Heart left ventricle (tissue), 16 donors: ENCODE data around the gene AGPAT3. TPM values are rescaled to one million over a fixed set of nuclear protein-coding genes. Genes with fewer than 3 reads are reported as not detected.

ENCODE experiments used
- ATAC-seq, 4 donors: fragments of 200-7000 bp; cut with Tn5 transposase; one replicate each; pipeline ENCODE4 v1.9.1; 2020 to 2022; ENCODE audit warnings: moderate library complexity in 4 of 4, mild to moderate bottlenecking in 3 of 4, moderate number of reproducible peaks in 1 of 4
- DNase-seq, 5 donors: peaks; one replicate each; pipeline ENCODE4 v3.0.0-alpha.2; 2020
- H3K27ac ChIP-seq, 12 donors: fragments of 200-600 bp; sonication (generic) in 4 of 12; one replicate each; pipeline versions ENCODE4 v1.5.0 to v1.8.0; 2016 to 2022; ENCODE audit warnings: mild to moderate bottlenecking in 2 of 12
- H3K27me3 ChIP-seq, 9 donors: fragments of 200-600 bp; sonication (generic) in 2 of 9; one replicate each; pipeline versions ENCODE4 v1.5.1 to v1.8.0; 2016 to 2022; ENCODE audit warnings: mild to moderate bottlenecking in 3 of 9
- H3K36me3 ChIP-seq, 9 donors: fragments of 200-600 bp; sonication (generic) in 2 of 9; one replicate each; pipeline versions ENCODE4 v1.5.0 to v1.8.0; 2018 to 2022; ENCODE audit warnings: mild to moderate bottlenecking in 2 of 9
- H3K4me1 ChIP-seq, 12 donors: fragments of 200-600 bp; sonication (generic) in 4 of 12; one replicate each; pipeline versions ENCODE4 v1.5.0 to v1.8.0; 2016 to 2022; ENCODE audit warnings: mild to moderate bottlenecking in 3 of 12
- H3K4me3 ChIP-seq, 12 donors: fragments of 200-600 bp; sonication (generic) in 4 of 12; one replicate each; pipeline versions ENCODE4 v1.5.0 to v1.8.0; 2017 to 2022; ENCODE audit warnings: mild to moderate bottlenecking in 9 of 12, moderate library complexity in 4 of 12
- H3K9me3 ChIP-seq, 12 donors: fragments of 200-600 bp; sonication (generic) in 4 of 12; one replicate each; pipeline versions ENCODE4 v1.5.0 to v1.8.0; 2016 to 2022; ENCODE audit warnings: mild to moderate bottlenecking in 1 of 12
- CTCF ChIP-seq, 12 donors: fragments of 200-600 bp; sonication (generic) in 4 of 12; IDR thresholded peaks; one replicate each; pipeline versions ENCODE4 v1.5.0 to v1.8.0; 2018 to 2022; ENCODE audit warnings: antibody characterized with exemption in 12 of 12, mild to moderate bottlenecking in 5 of 12
- POLR2A ChIP-seq, 2 donors: fragments of 450-650 bp; IDR thresholded peaks; one replicate each; pipeline ENCODE4 v1.6.1; 2017; ENCODE audit warnings: antibody characterized with exemption in 2 of 2, mild to moderate bottlenecking in 2 of 2, moderate library complexity in 2 of 2
- WGBS, 4 donors: extraction: QIAGEN DNeasy Blood & Tissue Kit in 2 of 4; methylation state at CpG; one replicate each; pipeline versions ENCODE4 v1.1.5 to v1.1.7; 2013 to 2018; 5-methylcytosine and 5-hydroxymethylcytosine counted together
- intact Hi-C, 10 donors: fragments of 100-400 bp; cut with DNase I; formaldehyde crosslinking; loops; one replicate each; pipeline versions ENCODE4 v1.11.1 to v1.14.2; 2022
- polyA plus RNA-seq, 2 donors: library from polyadenylated mRNA; stranded (reverse); fragments of 200-250 nt; gene quantifications; one replicate each; pipeline ENCODE4 v1.2.3, GENCODE V29; 2013
- total RNA-seq, 9 donors: library from RNA; depleted of rRNA in 2 of 9; stranded (reverse); fragments of >200 nt in 2 of 9; fragmentation: NEBNext Ultra II Directional in 3 of 9; extraction: Animal tissue kit (Norgen Biotek cat#: 25700) in 3 of 9; gene quantifications; one replicate each; pipeline versions ENCODE4 v1.1.0 to v1.2.4, GENCODE V29; 2016 to 2023
- donor health status: ischemic (EF 13 %, LVEDD 7.1; RV severe dilation, severe dysfunction).
- donor health status: healthy with polysubstance abuse.
- donor health status: DM: no; HTN: yes; CAD: no.
- donor health status: DM: no; HTN: no; CAD: no.
- donor health status: ischemic (EF 25% LVEDD 6.9; RV normal size, moderate dysfunction).
- donor health status: ischemic (EF 25% LVEDD 5.7; RV mildly dilated, moderate dysfunction).
- donor health status: healthy.
- donor health status: DM: yes; HTN: yes; CAD: no.
- donor health status: ischemic (EF 35%, LVEDD 5.7; RV mildly dilated, moderate dysfunction).
- donor health status: nonischemic (EF 11% LVEDD 7.7; RV severe dilation, severe dysfunction).
- donor health status: DM: yes; HTN: yes; CAD: no.
- donor health status: PGD.
- donor health status: ischemic (EF 29% LVEDD 5.4; RV normal size, mild dysfunction).
- donor health status: nonischemic (EF 23%, LVEDD 6.1; RV moderate dilation, normal function).

Gene AGPAT3
- total and polyA plus RNA-seq, 11 donors, result 26.6 to 86.0 (median 64.5) TPM

- ATAC-seq, result no peak
- 87 to 94% (median 90%) methylated on average over 4 of the region's 4 CpGs for WGBS, 4 donors
- TF ChIP-seq POLR2A (IDR thresholded peaks at IDR 0.05) (no peak), CTCF (IDR thresholded peaks at IDR 0.05) (no peak)
- Histone ChIP-seq H3K4me1 (peaks cover 0 to 3% (median 0%) of the 10 kb centered on the region in 12 donors), H3K27me3 (no peaks in the 10 kb centered on the region), H3K9me3 (no peaks in the 10 kb centered on the region), H3K27ac (no peak overlapping the region), H3K4me3 (no peak overlapping the region), H3K36me3 (peaks cover 0 to 90% (median 74%) of the 10 kb centered on the region in 9 donors)
- intact Hi-C loops, result no loop called here
- no peak for DNase-seq
These were observed 170.2 kb downstream of the AGPAT3 start for GRCh38 chr21:44035244-44035643.

Other genes with a start within 250 kb of the AGPAT3 start
- gene HSF2BP, start 205.7 kb upstream of the AGPAT3 start, total RNA-seq, result under 1 TPM in 1 of 9 donors, not detected in 8; 0.32 TPM
- gene HSF2BP, start 205.7 kb upstream of the AGPAT3 start, polyA plus RNA-seq, result under 1 TPM; 0.08 to 0.19 TPM
- gene RRP1B, start 205.7 kb upstream of the AGPAT3 start, total RNA-seq, result 10 to 100 TPM in 4 of 9 donors, 1 to 10 TPM in 5; 6.6 to 16.1 (median 9.5) TPM
- 1 to 10 TPM; 3.6 to 9.8 TPM for gene RRP1B, start 205.7 kb upstream of the AGPAT3 start, polyA plus RNA-seq
- gene PDXK, start 146.1 kb upstream of the AGPAT3 start, total RNA-seq, result 100 to 1,000 TPM in 1 of 9 donors, 10 to 100 TPM in 8; 46.5 to 105 (median 79.7) TPM
- 10 to 100 TPM; 48.0 to 94.5 TPM for gene PDXK, start 146.1 kb upstream of the AGPAT3 start, polyA plus RNA-seq
- gene CSTB, start 88.9 kb upstream of the AGPAT3 start, total RNA-seq, result 10 to 100 TPM in 8 of 9 donors, 1 to 10 TPM in 1; 7.8 to 77.0 (median 35.9) TPM
- gene CSTB, start 88.9 kb upstream of the AGPAT3 start, polyA plus RNA-seq, result 10 to 100 TPM; 36.1 to 72.8 TPM
- gene RRP1, start 75.6 kb upstream of the AGPAT3 start, total RNA-seq, result 10 to 100 TPM in 4 of 9 donors, 1 to 10 TPM in 5; 6.0 to 15.6 (median 9.8) TPM
- 10 to 100 TPM in 1 of 2 donors, 1 to 10 TPM in 1; 6.7 to 13.9 TPM for gene RRP1, start 75.6 kb upstream of the AGPAT3 start, polyA plus RNA-seq
- gene TRAPPC10, start 147.1 kb downstream of the AGPAT3 start, total RNA-seq, result 10 to 100 TPM; 14.6 to 32.0 (median 22.5) TPM
- gene TRAPPC10, start 147.1 kb downstream of the AGPAT3 start, polyA plus RNA-seq, result 10 to 100 TPM in 1 of 2 donors, 1 to 10 TPM in 1; 5.6 to 12.0 TPM
- gene PWP2, start 242.2 kb downstream of the AGPAT3 start, total RNA-seq, result 10 to 100 TPM in 1 of 9 donors, 1 to 10 TPM in 6, under 1 TPM in 1, not detected in 1; 0.70 to 10.2 (median 5.0) TPM
- gene PWP2, start 242.2 kb downstream of the AGPAT3 start, polyA plus RNA-seq, result 1 to 10 TPM; 1.1 to 6.0 TPM